GM18498 (cell line): Measurements from ENCODE around the gene C20orf144.

Experiments
- ATAC-seq: cut with Tn5 transposase; IDR thresholded peaks from one replicate; pipeline ENCODE4 v1.9.1; 2021; ENCODE audit warnings: mild to moderate bottlenecking, moderate library complexity; ENCODE audit not compliant: unreplicated experiment

Gene C20orf144

DNA sequence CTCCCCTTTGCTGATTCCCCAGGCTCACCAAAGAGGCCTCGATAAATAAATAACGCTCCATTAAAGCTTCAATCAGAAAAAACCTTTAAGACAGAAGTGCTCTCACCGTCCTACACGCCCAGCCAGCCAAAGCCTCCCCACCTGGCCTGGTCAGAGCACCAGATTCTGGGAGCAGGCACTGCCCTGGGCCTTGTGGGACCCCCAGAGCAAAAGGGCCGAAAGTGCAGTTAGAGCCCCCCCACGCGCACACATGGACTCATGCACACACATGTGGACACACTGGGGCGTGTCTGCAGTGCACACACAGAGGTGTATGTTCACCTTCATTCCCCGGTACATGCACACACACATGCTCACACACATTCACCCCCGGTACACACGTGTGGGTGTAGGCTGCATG is 14.0 kb downstream of the C20orf144 start:
- ATAC-seq = no peak

DNA sequence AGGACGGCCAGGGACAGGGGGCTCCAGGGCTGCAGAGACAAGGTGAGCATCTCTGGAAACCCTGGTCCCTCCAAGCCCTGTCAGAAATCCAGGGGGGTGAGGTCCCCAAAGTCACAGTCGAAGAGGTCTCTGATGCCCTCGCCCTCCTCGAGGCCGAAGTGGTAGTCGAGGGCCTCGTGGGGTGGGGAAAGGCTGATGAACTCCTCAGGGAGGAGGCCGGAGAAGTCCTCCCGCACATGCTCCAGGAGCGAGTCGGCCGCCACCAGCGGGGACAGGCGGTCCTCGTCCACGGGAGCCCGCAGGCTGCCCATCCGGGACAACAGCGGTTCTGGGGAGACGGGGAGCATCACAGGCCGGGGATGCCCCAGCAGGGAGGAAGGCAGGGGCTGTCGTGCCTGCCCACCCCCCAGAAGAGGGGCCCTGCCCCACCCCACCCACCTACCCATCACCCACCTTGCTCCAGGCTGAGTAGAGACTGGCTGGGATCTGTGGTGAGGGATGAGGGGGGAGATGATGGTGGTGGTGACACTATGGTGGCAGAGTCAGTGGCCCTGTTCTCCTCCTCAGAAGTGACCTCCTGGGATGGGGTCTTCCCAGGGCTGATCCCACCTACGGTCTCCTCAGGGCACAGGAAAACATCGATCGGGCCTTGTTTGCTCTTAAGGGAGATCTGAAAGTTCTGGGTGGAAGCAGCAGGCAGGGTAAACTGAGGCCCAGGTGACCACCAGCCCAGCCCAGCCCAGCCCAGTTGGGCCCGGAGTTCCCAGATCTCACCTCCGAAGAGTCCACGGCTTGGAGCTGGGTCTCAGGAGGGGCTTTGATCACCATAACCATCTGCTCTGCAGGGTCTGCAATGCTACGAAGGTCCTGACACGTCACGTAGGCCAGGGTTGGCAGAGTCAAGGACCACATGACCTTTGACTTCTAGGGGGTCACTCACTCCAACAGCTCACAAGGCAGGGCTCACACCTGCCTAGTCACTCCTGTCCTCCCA is 14.8 kb downstream of the C20orf144 start:
- ATAC-seq = no peak

DNA sequence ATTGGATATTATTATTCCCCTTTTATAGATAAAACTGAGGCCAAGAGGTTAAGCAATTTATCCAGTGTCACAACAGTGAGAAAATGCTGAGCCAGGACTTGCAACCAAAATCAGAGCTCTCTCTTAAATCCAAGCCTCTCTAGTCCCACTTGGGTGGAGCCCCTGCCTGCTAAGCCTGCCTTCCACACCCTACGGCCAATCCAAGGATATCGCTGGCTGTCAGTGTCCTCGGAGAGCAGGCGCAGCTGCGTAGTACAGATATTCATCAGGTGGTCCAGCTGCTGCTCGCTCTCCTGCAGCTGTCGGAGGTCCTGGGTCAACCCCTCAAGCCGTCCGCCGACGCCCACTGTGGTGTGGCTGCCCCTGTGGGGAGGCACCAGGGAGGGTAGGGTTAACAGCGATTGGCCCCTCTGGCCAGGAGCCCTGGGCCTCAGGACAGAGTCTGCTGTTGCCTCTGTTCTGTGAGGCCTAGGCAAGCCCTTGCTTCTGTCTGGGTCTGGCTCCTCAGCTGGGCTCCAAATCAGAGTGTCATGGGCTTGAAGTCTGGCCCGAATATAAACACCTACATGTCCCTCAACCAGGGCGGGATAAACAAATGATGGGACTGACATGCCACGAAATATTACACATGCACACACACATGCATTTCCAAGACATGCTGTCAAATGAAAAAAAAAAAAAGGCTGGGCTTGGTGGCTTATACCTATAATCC is 16.0 kb downstream of the C20orf144 start:
- ATAC-seq = no peak

DNA sequence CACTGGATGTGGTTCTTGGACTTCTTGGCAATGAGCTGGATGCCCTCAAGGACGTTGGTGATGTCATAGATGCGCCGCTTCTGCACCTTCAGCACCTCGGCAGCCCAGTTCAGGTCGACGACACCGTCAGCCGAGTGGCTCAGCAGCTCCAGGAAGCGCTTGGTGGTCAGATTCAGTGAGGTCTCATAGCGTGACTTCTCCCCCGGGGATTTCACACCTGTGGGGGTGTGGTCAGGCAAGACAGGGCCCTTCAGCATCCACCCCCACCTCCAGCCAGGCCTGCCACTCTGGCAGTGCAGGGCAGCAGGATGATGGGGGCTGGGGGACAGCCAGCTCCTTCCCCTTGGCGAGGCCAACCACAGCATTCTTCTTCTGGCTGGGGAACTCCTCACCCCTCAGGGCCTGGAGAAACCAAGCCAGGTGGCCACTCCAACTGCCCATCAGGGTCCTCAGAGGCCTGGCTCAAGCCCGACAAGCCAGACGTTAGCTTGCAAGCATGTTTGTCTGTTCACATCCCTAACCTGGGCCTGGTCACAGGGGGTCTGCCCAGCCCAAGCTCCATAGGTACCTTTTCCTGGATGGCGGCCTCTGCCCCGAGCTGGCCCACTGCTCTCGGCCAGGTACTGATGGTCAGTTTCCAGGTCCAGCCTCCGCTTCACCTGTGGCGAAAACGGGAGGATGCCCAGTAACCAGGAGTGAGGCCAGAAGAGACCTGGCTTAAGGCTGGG is 17.8 kb downstream of the C20orf144 start:
- peak; percentile 60 for ATAC-seq

- ATAC-seq = no peak
These were observed 18.6 kb downstream of the C20orf144 start for GRCh38 chr20:33680686-33681085.

DNA sequence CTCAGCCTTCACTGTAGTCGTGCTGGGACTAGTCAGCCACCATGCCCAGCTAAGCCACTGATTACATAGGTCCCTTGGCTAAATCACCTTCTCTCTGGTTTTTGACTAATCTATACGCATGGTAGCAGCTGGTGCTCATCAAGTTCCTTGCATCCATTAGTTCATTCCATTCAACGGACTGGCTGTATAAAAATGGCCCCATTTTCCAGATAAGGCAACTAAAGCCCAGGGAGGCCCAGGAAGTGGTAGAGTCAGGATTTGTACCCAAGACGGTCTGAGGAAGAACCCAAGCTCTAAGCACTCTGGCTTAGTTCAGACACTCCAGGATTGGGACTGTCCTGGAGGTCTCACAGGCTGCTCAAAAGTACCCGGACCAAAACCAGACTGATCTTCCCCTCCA is 19.2 kb downstream of the C20orf144 start:
- ATAC-seq = no peak

- no peak for ATAC-seq
These were observed 19.7 kb downstream of the C20orf144 start for GRCh38 chr20:33681728-33682353.

DNA sequence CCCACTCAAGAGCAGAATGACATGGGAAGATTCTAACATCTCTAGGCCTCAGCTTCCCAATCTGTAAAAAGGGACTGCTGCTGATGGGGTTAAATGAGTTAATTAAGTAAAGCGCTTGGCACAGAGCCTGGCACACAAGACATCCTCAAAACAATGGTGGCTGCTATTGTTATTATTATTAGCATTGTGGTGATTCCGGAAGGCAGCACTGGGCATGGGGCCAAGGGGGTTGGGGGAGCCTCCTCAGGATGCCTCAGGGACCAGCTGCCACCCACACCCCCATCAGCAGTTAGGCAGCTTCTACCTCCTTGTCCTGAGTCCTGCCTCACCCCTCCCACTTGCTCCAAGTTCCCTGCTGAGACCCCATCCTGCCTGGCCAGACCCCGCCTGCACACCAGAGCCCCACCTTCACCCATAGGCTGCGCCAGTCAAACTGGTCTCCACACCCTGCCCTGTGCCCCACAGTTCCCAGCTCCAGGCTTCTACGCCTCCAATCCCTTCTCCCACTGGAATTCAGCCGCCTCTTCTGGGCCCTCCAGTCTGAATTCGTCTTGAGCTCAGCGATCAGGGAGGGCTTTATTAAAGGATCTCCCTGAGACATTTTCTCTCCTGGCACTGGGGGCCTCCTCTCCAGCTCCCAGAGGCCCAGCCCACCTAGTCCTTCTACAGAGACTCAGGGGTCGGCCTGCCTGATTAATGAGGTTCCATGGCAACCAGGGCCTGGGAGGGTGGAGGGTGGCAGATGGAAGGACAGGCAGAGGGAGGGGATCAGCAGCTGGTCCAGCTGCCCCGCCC is 22.6 kb downstream of the C20orf144 start:
- ATAC-seq = no peak

- peak; percentile 40 for ATAC-seq
These were observed 23.4 kb downstream of the C20orf144 start for GRCh38 chr20:33685328-33686099.

GRCh38 chr20:33686100-33686983 is 24.2 kb downstream of the C20orf144 start, which contains the start of gene E2F1:
Gene E2F1, minus strand, starts transcription at chr20:33686385. Its CDS starts 121 bp downstream, at chr20:33686264.
- peak; percentile 86 for ATAC-seq

GRCh38 chr20:33686984-33687366 is 24.8 kb downstream of the C20orf144 start:
- ATAC-seq = no peak

DNA sequence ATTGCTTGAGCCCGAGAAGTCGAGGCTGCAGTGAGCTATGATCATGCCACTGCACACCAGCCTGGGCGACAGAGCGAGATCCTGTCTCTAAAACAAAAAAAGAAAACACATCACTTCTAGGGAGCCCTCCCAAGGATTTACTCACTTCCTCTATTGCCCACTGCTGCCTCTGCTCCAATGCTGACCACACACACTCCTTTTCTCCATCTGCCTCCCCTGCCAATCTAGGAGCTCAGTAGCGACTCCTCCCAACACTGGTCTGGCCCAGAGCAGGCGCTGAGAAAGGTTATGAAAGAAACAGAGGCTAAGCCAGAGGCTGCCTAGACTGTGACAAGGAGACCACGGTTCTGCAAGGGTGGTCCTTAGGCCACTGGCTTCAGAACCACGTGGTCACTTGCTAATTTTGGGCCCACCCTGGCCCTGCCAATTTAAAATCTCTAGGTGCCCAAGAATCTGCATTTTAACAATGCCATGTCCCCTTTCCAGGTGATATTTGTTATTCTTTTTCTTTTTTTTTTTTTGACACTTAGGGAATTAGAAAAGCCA is 25.3 kb downstream of the C20orf144 start:
- no peak for ATAC-seq

GRCh38 chr20:33687993-33688937 is 26.1 kb downstream of the C20orf144 start:
- ATAC-seq = no peak

- ATAC-seq = no peak
These were observed 26.9 kb downstream of the C20orf144 start for GRCh38 chr20:33688938-33689424.

DNA sequence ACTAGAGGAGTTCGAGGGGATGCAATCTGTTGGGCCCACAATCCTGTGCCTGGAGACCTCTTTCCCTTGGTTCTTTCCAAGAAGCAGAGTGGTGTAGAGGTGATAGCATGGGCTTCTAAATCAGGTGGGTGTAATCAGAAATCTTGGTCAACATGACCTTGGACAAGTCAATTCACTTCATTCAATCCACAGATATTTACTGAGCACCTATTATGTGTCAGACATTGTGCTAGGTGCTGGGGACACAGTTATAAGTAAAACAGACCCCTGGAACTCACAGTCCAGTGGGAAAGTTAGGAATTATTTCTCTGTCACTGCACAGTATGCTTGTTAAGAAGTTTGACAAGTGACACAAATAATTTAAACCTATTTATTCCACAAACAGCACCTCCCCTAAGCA is 27.4 kb downstream of the C20orf144 start:
- no peak for ATAC-seq

DNA sequence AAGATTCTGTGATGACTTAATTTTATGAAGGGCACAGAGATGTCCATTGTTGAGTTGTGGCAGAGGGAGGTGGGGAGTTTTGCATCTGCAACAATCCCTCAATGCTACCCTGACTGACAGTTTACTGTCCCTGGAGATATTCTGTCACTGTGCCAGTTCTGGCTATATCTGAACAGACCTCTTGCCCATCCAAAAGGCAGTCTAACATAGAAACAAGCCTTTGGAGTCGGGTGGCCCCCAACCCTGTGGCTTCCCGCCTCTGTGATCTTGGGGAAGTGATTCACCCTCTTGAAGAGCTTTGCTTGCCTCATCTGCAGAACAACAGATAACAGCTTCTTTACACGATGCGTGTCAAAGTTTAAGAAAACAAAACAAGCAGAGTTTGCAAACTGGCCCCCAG is 27.8 kb downstream of the C20orf144 start:
- ATAC-seq = no peak

DNA sequence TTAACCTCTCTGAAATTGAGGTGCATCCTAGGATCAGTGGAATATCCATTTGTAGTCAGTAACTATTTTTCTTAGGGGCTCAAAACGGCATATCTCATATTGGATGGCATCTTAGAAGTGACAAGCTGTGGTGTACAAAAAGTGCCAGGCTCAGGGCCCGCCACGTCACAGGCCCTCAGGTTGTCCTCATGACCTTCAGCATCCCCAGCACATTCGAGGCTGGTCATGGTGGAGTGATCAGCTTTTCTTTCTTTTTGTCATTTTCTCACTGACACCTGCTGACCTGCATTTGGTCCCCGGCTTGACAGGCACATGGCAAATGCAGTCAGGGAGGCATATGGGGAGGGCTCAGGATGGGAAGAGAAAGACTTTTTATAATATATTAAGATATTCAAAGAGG is 31.2 kb downstream of the C20orf144 start:
- ATAC-seq = no peak
